HUES6 (cell line): ENCODE data around the gene DGKZ.

ENCODE experiments used
- H3K27ac ChIP-seq: 2 replicates; pipeline ENCODE4 v1.7.0; 2013; ENCODE audit warnings: low read depth, mild to moderate bottlenecking, low read length, inconsistent platforms
- H3K27me3 ChIP-seq: 2 replicates; pipeline ENCODE4 v1.6.1; 2013; ENCODE audit warnings: low read length; ENCODE audit not compliant: control insufficient read depth, insufficient read depth
- H3K36me3 ChIP-seq: 2 replicates; pipeline ENCODE4 v1.6.1; 2013; ENCODE audit warnings: low read length; ENCODE audit not compliant: control insufficient read depth, insufficient read depth
- H3K4me1 ChIP-seq: 2 replicates; pipeline ENCODE4 v1.6.1; 2013; ENCODE audit warnings: low read length; ENCODE audit not compliant: control insufficient read depth, insufficient read depth
- H3K4me3 ChIP-seq: 2 replicates; pipeline ENCODE4 v1.5.1; 2013; ENCODE audit warnings: low read depth, low read length
- H3K9ac ChIP-seq: one replicate; pipeline ENCODE4 v1.6.1; 2013; ENCODE audit warnings: mild to moderate bottlenecking, low read length
- H3K9me3 ChIP-seq: 2 replicates; pipeline ENCODE4 v1.6.1; 2013; ENCODE audit warnings: low read depth, low read length; ENCODE audit not compliant: control insufficient read depth, insufficient read depth

DGKZ gene

GRCh38 chr11:46348566-46349401 lies 1.5 kb downstream of the DGKZ start:
- Histone ChIP-seq H3K27me3 (peaks cover 12% of the 10 kb centered on the region), H3K9ac (peak overlapping the region; percentile 76), H3K9me3 (no peaks in the 10 kb centered on the region), H3K36me3 (no peaks in the 10 kb centered on the region), H3K4me1 (peaks cover 79% of the 10 kb centered on the region), H3K27ac (no peak overlapping the region), H3K4me3 (peak overlapping the region; percentile 93)

- Histone ChIP-seq H3K4me1 (peaks cover 66% of the 10 kb centered on the region), H3K36me3 (no peaks in the 10 kb centered on the region), H3K27ac (no peak overlapping the region), H3K9ac (no peak overlapping the region), H3K9me3 (no peaks in the 10 kb centered on the region), H3K27me3 (peaks cover 12% of the 10 kb centered on the region), H3K4me3 (no peak overlapping the region)
Measured at GRCh38 chr11:46350695-46351094, 3.4 kb downstream of the DGKZ start.

GRCh38 chr11:46351148-46351547 lies 3.9 kb downstream of the DGKZ start:
- H3K27ac ChIP-seq, result no peak overlapping the region
- no peak overlapping the region for H3K4me3 ChIP-seq
- H3K9ac ChIP-seq, result no peak overlapping the region

GRCh38 chr11:46351606-46352005 lies 4.3 kb downstream of the DGKZ start:
- no peaks in the 10 kb centered on the region for H3K36me3 ChIP-seq
- no peaks in the 10 kb centered on the region for H3K9me3 ChIP-seq
- peaks cover 63% of the 10 kb centered on the region for H3K4me1 ChIP-seq
- peak overlapping the region; percentile 31; the same call in 1 of the 2 replicates for H3K4me3 ChIP-seq
- no peak overlapping the region for H3K27ac ChIP-seq
- peaks cover 4% of the 10 kb centered on the region for H3K27me3 ChIP-seq
- peak overlapping the region; percentile 9 for H3K9ac ChIP-seq

More at GRCh38 chr11:46351148-46351547, 3.9 kb downstream of the DGKZ start:
- H3K9me3 ChIP-seq, result no peaks in the 10 kb centered on the region
- no peaks in the 10 kb centered on the region for H3K36me3 ChIP-seq
- peaks cover 63% of the 10 kb centered on the region for H3K4me1 ChIP-seq
- H3K27me3 ChIP-seq, result peaks cover 9% of the 10 kb centered on the region

- H3K4me3 ChIP-seq, result peak overlapping the region; percentile 31; the same call in 1 of the 2 replicates
- peaks cover 65% of the 10 kb centered on the region for H3K4me1 ChIP-seq
- no peak overlapping the region for H3K27ac ChIP-seq
- peak overlapping the region; percentile 9 for H3K9ac ChIP-seq
- no peaks in the 10 kb centered on the region for H3K9me3 ChIP-seq
- H3K36me3 ChIP-seq, result no peaks in the 10 kb centered on the region
- no peaks in the 10 kb centered on the region for H3K27me3 ChIP-seq
Measured at GRCh38 chr11:46352063-46352841, 5.0 kb downstream of the DGKZ start.

GRCh38 chr11:46353698-46354097 lies 6.4 kb downstream of the DGKZ start:
- H3K27ac ChIP-seq, result no peak overlapping the region
- H3K9ac ChIP-seq, result no peak overlapping the region
- peaks cover 63% of the 10 kb centered on the region for H3K4me1 ChIP-seq
- no peaks in the 10 kb centered on the region for H3K36me3 ChIP-seq
- H3K27me3 ChIP-seq, result no peaks in the 10 kb centered on the region
- no peak overlapping the region for H3K4me3 ChIP-seq
- no peaks in the 10 kb centered on the region for H3K9me3 ChIP-seq

GRCh38 chr11:46356924-46357482 lies 9.7 kb downstream of the DGKZ start:
- Histone ChIP-seq H3K27ac (no peak overlapping the region), H3K4me3 (no peak overlapping the region), H3K9ac (no peak overlapping the region), H3K36me3 (no peaks in the 10 kb centered on the region), H3K9me3 (no peaks in the 10 kb centered on the region), H3K4me1 (peaks cover 51% of the 10 kb centered on the region), H3K27me3 (no peaks in the 10 kb centered on the region)

- Histone ChIP-seq H3K9ac (no peak overlapping the region), H3K4me3 (no peak overlapping the region), H3K36me3 (no peaks in the 10 kb centered on the region), H3K27ac (no peak overlapping the region), H3K27me3 (no peaks in the 10 kb centered on the region), H3K9me3 (no peaks in the 10 kb centered on the region), H3K4me1 (peaks cover 51% of the 10 kb centered on the region)
Measured at GRCh38 chr11:46357483-46357936, 10.2 kb downstream of the DGKZ start.

- Histone ChIP-seq H3K27ac (no peak overlapping the region), H3K36me3 (0 out of 2 replicates have a peak, but pooled peaks cover 2% of the 10 kb centered on the region)
Measured at GRCh38 chr11:46359953-46360352, 12.7 kb downstream of the DGKZ start.

GRCh38 chr11:46360878-46361277 lies 13.6 kb downstream of the DGKZ start:
- H3K4me3 ChIP-seq, result no peak overlapping the region
- no peaks in the 10 kb centered on the region for H3K9me3 ChIP-seq
- no peak overlapping the region for H3K27ac ChIP-seq
- 0 out of 2 replicates have a peak, but pooled peaks cover 2% of the 10 kb centered on the region for H3K36me3 ChIP-seq
- peaks cover 45% of the 10 kb centered on the region for H3K4me1 ChIP-seq
- no peak overlapping the region for H3K9ac ChIP-seq
- no peaks in the 10 kb centered on the region for H3K27me3 ChIP-seq

More at GRCh38 chr11:46359953-46360352, 12.7 kb downstream of the DGKZ start:
- Histone ChIP-seq H3K27me3 (no peaks in the 10 kb centered on the region), H3K9me3 (no peaks in the 10 kb centered on the region), H3K4me1 (peaks cover 45% of the 10 kb centered on the region), H3K9ac (no peak overlapping the region), H3K4me3 (no peak overlapping the region)
